HepG2 (cell line): ENCODE measurements around the gene PSMB11. TPM values are rescaled to one million over a fixed set of nuclear protein-coding genes. Genes with fewer than 3 reads are reported as not detected.
A peak's percentile ranks its signal among the peaks of the same experiment; 100 is the strongest.

Experiments used
- AHDC1 ChIP-seq: sonication (generic); formaldehyde crosslinking; IDR thresholded peaks from 2 replicates; pipeline ENCODE4 v1.5.1; 2020; ENCODE audit warnings: mild to moderate bottlenecking, missing genetic modification reagents, borderline replicate concordance
- AKAP8 ChIP-seq: sonication (generic); formaldehyde crosslinking; IDR thresholded peaks from 2 replicates; pipeline ENCODE4 v1.5.1; 2020; ENCODE audit warnings: mild to moderate bottlenecking, missing genetic modification reagents
- BORCS8-MEF2B ChIP-seq: sonication (generic); formaldehyde crosslinking; IDR thresholded peaks from 2 replicates; pipeline ENCODE4 v1.8.0; 2022; ENCODE audit warnings: mild to moderate bottlenecking, missing genetic modification reagents
- HIC2 ChIP-seq: sonication (generic); formaldehyde crosslinking; IDR thresholded peaks from 2 replicates; pipeline ENCODE4 v1.9.0; 2022; ENCODE audit warnings: low read depth, missing genetic modification reagents
- HNRNPLL ChIP-seq: fragments of 200-400 bp; formaldehyde crosslinking; IDR thresholded peaks from 2 replicates; pipeline ENCODE4 v1.6.1; 2017; ENCODE audit warnings: mild to moderate bottlenecking, low read depth, low read length; ENCODE audit not compliant: poor library complexity, severe bottlenecking
- HOXD1 ChIP-seq: sonication (generic); formaldehyde crosslinking; IDR thresholded peaks from 2 replicates; pipeline ENCODE4 v1.5.0; 2020; ENCODE audit warnings: missing genetic modification reagents
- KDM4B ChIP-seq: sonication (generic); formaldehyde crosslinking; IDR thresholded peaks from 2 replicates; pipeline ENCODE4 v1.4.0; 2020; ENCODE audit warnings: missing genetic modification reagents
- KDM5B ChIP-seq: sonication (generic); formaldehyde crosslinking; IDR thresholded peaks from 2 replicates; pipeline ENCODE4 v1.4.0; 2020; ENCODE audit warnings: missing genetic modification reagents, mild to moderate bottlenecking, borderline replicate concordance
- MAZ ChIP-seq, 2 experiments: sonication (generic) in 1 of 2; formaldehyde crosslinking in 1 of 2; IDR thresholded peaks; 2 replicates each; pipeline versions ENCODE4 v1.5.0 to v1.6.1; 2012 to 2020; ENCODE audit warnings: low read depth in 2 of 2, mild to moderate bottlenecking in 2 of 2, borderline replicate concordance in 1 of 2, improper control_type of control experiment in 1 of 2, low read length in 1 of 2, missing genetic modification reagents in 1 of 2, moderate library complexity in 1 of 2
- PHF21A ChIP-seq: sonication (generic); formaldehyde crosslinking; IDR thresholded peaks from 2 replicates; pipeline ENCODE4 v1.5.0; 2020; ENCODE audit warnings: mild to moderate bottlenecking, missing genetic modification reagents
- SIN3B ChIP-seq: fragments of 150-350 bp; IDR thresholded peaks from 2 replicates; pipeline ENCODE4 v1.6.1; 2014; ENCODE audit warnings: low read length
- SP140L ChIP-seq: sonication (generic); formaldehyde crosslinking; IDR thresholded peaks from 2 replicates; pipeline ENCODE4 v1.4.0; 2020; ENCODE audit warnings: missing genetic modification reagents, borderline replicate concordance
- THAP11 ChIP-seq: IDR thresholded peaks from 2 replicates; pipeline ENCODE4 v1.6.1; 2016; ENCODE audit warnings: missing biosample characterization, missing genetic modification reagents
- THAP8 ChIP-seq: sonication (generic); formaldehyde crosslinking; IDR thresholded peaks from 2 replicates; pipeline ENCODE4 v1.5.1; 2020; ENCODE audit warnings: missing genetic modification reagents, mild to moderate bottlenecking, borderline replicate concordance
- U2AF1 ChIP-seq: fragments of 200-400 bp; formaldehyde crosslinking; optimal IDR thresholded peaks from 2 replicates; pipeline ENCODE3; 2017; ENCODE audit warnings: mild to moderate bottlenecking, low read depth, low read length
- ZFP1 ChIP-seq: IDR thresholded peaks from 2 replicates; pipeline ENCODE4 v1.6.1; 2016
- ZMAT3 ChIP-seq: sonication (generic); formaldehyde crosslinking; conservative IDR thresholded peaks from 2 replicates; pipeline ENCODE4 v1.7.0; 2021; ENCODE audit warnings: missing genetic modification reagents
- ZNF180 ChIP-seq: sonication (generic); formaldehyde crosslinking; IDR thresholded peaks from 2 replicates; pipeline ENCODE4 v1.4.0; 2020; ENCODE audit warnings: low read depth, missing genetic modification reagents, borderline replicate concordance
- ZNF333 ChIP-seq: sonication (generic); formaldehyde crosslinking; IDR thresholded peaks from 2 replicates; pipeline ENCODE4 v1.4.0; 2020; ENCODE audit warnings: mild to moderate bottlenecking, missing genetic modification reagents, borderline replicate concordance
- ZNF547 ChIP-seq: sonication (generic); formaldehyde crosslinking; IDR thresholded peaks from 2 replicates; pipeline ENCODE4 v1.5.1; 2020; ENCODE audit warnings: mild to moderate bottlenecking, missing genetic modification reagents
- ZNF713 ChIP-seq: sonication (generic); formaldehyde crosslinking; IDR thresholded peaks from 2 replicates; pipeline ENCODE4 v1.4.0; 2020; ENCODE audit warnings: mild to moderate bottlenecking, missing genetic modification reagents
- ZNF891 ChIP-seq: sonication (generic); formaldehyde crosslinking; IDR thresholded peaks from 2 replicates; pipeline ENCODE4 v1.5.0; 2020; ENCODE audit warnings: mild to moderate bottlenecking, missing genetic modification reagents
- polyA plus RNA-seq, 8 experiments: library from polyadenylated mRNA; depleted of rRNA in 3 of 8; stranded (reverse) in 7 of 8; unstranded in 1 of 8; fragments of >200 nt; fragmentation: Illumina TruSeq in 4 of 8; extraction: Trizol in 4 of 8; gene quantifications; 2 replicates each; pipeline versions ENCODE4 v1.2.1 to v1.2.3, GENCODE V29; 2011 to 2016; ENCODE audit warnings: low read depth in 4 of 8, missing spikeins in 1 of 8, mixed read lengths in 1 of 8; ENCODE audit not compliant: insufficient read depth in 1 of 8
- total RNA-seq, 5 experiments: library from RNA; depleted of rRNA; stranded (reverse); fragments of >200 nt; fragmentation: Illumina TruSeq; extraction: Trizol; gene quantifications; 2 replicates each; pipeline ENCODE4 v1.2.3, GENCODE V29; 2016; ENCODE audit warnings: low read depth in 1 of 5

PSMB11 gene
- total and polyA plus RNA-seq, 2 of the 13 experiments (the other 11 are each of a cell fraction or from before 2014, with no cell fraction given), result not detected

- TF ChIP-seq AHDC1 (no peak), SIN3B (no peak), AKAP8 (CRISPR knock-in tag) (no peak), HIC2 (no peak), BORCS8-MEF2B (CRISPR knock-in tag) (peak; percentile 62; the same call in 1 of the 2 replicates), PHF21A (CRISPR knock-in tag) (peak; percentile 41; the same call in 1 of the 2 replicates), KDM4B (CRISPR knock-in tag) (no peak), KDM5B (0 out of 2 replicates have a peak, but pooled peaks have one; percentile 44), ZNF891 (CRISPR knock-in tag) (no peak), ZMAT3 (CRISPR knock-in tag) (0 out of 2 replicates have a peak, but pooled peaks have one; percentile 36), U2AF1 (no peak), SP140L (CRISPR knock-in tag) (no peak), HOXD1 (no peak), ZNF547 (CRISPR knock-in tag) (no peak), HNRNPLL (no peak), THAP11 (CRISPR knock-in tag) (no peak), ZNF180 (CRISPR knock-in tag) (no peak), ZNF713 (CRISPR knock-in tag) (no peak), MAZ (IDR thresholded peaks at IDR 0.05; ENCODE audit: borderline replicate concordance, low read depth, low read length) (0 out of 2 replicates have a peak, but pooled peaks have one; percentile 36), MAZ (CRISPR knock-in tag; IDR thresholded peaks at IDR 0.05; ENCODE audit: low read depth) (no peak), ZFP1 (no peak), ZNF333 (CRISPR knock-in tag) (peak; percentile 69), THAP8 (no peak)
These were observed 47.2 kb upstream of the PSMB11 start (continued) for GRCh38 chr14:22994762-22995275.
